HG02885 (cell line): ENCODE results near the gene GALNTL6.
A peak's percentile ranks its signal among the peaks of the same experiment; 100 is the strongest.

Experiments used
- ATAC-seq: cut with Tn5 transposase; IDR thresholded peaks from one replicate; pipeline ENCODE4 v1.9.1; 2021; ENCODE audit warnings: mild to moderate bottlenecking; ENCODE audit not compliant: unreplicated experiment, poor library complexity

The GALNTL6 gene

GRCh38 chr4:173073939-173074500 lies 1260.8 kb downstream of the GALNTL6 start:
- no peak for ATAC-seq

- no peak for ATAC-seq
Observed at GRCh38 chr4:173074501-173074946, 1261.3 kb downstream of the GALNTL6 start.

GRCh38 chr4:173076903-173077634 lies 1263.9 kb downstream of the GALNTL6 start:
- peak; percentile 52 for ATAC-seq

- ATAC-seq = no peak
Observed at GRCh38 chr4:173088144-173088543, 1274.9 kb downstream of the GALNTL6 start.
